ENCODE measurements around the gene CCDC7. TPM values are rescaled to one million over a fixed set of nuclear protein-coding genes. Genes with fewer than 3 reads are reported as not detected.

CCDC7 gene
- total RNA-seq, 2 experiments from 2014 or later, result 69.4 to 72.9 TPM

GRCh38 chr10:32738958-32739357, 293.0 kb downstream of the CCDC7 start:
- Mint-ChIP-seq H3K27ac (no peak overlapping the region), H3K9me3 (peaks cover 6% of the 10 kb centered on the region), H3K4me1 (ENCODE audit: low read depth) (no peaks in the 10 kb centered on the region), H3K27me3 (no peaks in the 10 kb centered on the region), H3K4me3 (no peak overlapping the region), H3K36me3 (ENCODE audit: low read depth) (peaks cover 58% of the 10 kb centered on the region)
- no peak for TF ChIP-seq CTCF (IDR thresholded peaks at IDR 0.05)
- ATAC-seq (ENCODE audit: poor library complexity) (no peak), DNase-seq (no peak)
- intact Hi-C loops (cut with DNase I, micrococcal nuclease), result no loop called here
- H3K4me1 ChIP-seq (ENCODE audit: insufficient read depth, low read length), result no peaks in the 10 kb centered on the region
- H3K4me3 ChIP-seq (ENCODE audit: low read length), result no peak overlapping the region
- no peaks in the 10 kb centered on the region for H3K27me3 ChIP-seq (ENCODE audit: control insufficient read depth in 1 of 2, insufficient read depth in 2 of 2, low read length in 2 of 2)
- no peaks in the 10 kb centered on the region for H3K9me3 ChIP-seq (ENCODE audit: control insufficient read depth in 1 of 2, insufficient read depth in 1 of 2, low read length in 2 of 2)
- ChIA-PET POLR2A (no interaction called here), CTCF (no interaction called here)
- no peaks in the 10 kb centered on the region for H3K36me3 ChIP-seq (ENCODE audit: insufficient read depth, low read length)
- no peak overlapping the region for H3K27ac ChIP-seq (ENCODE audit: low read depth in 1 of 2, low read length in 2 of 2)

DNA sequence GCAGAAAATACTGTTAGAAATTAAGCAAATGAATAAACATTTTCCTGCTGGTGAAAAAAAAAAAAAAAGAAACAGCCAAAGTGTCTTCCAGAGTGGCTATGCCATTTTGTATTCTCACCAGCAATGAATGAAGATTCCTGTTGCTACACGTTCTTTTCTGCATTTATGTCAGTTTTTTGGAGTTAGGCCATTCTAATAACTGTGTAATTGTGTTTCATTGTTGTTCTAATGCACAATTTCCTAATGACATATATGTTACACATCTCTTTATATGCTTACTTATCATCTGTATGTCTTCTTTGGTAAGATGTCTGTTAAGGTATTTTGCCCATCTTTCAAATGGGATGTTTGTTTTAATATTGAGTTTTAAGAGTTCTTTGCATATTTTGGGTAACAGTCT, 298.4 kb downstream of the CCDC7 start:
- peaks cover 9 to 11% of the 10 kb centered on the region in 2 experiments for H3K9me3 ChIP-seq (ENCODE audit: control insufficient read depth in 1 of 2, insufficient read depth in 1 of 2, low read length in 2 of 2)
- peaks cover 63% of the 10 kb centered on the region for H3K36me3 Mint-ChIP-seq (ENCODE audit: low read depth)
- POLR2A ChIA-PET, result no interaction called here
- no peak overlapping the region for H3K27ac ChIP-seq (ENCODE audit: low read depth in 1 of 2, low read length in 2 of 2)
- ATAC-seq (ENCODE audit: poor library complexity) (no peak), DNase-seq (no peak)
- H3K27me3 Mint-ChIP-seq, result no peaks in the 10 kb centered on the region
- no peaks in the 10 kb centered on the region for H3K4me1 ChIP-seq (ENCODE audit: insufficient read depth, low read length)
- no peaks in the 10 kb centered on the region for H3K4me1 Mint-ChIP-seq (ENCODE audit: low read depth)
- intact Hi-C loops (cut with DNase I, micrococcal nuclease), result no loop called here
- CTCF ChIA-PET, result no interaction called here
- H3K9me3 Mint-ChIP-seq, result peaks cover 9% of the 10 kb centered on the region
- no peaks in the 10 kb centered on the region for H3K27me3 ChIP-seq (ENCODE audit: control insufficient read depth in 1 of 2, insufficient read depth in 2 of 2, low read length in 2 of 2)
- H3K4me3 Mint-ChIP-seq, result no peak overlapping the region
- no peak overlapping the region for H3K4me3 ChIP-seq (ENCODE audit: low read length)
- peaks cover 12% of the 10 kb centered on the region for H3K36me3 ChIP-seq (ENCODE audit: insufficient read depth, low read length)
- H3K27ac Mint-ChIP-seq, result no peak overlapping the region
- TF ChIP-seq CTCF (IDR thresholded peaks at IDR 0.05), result no peak

DNA sequence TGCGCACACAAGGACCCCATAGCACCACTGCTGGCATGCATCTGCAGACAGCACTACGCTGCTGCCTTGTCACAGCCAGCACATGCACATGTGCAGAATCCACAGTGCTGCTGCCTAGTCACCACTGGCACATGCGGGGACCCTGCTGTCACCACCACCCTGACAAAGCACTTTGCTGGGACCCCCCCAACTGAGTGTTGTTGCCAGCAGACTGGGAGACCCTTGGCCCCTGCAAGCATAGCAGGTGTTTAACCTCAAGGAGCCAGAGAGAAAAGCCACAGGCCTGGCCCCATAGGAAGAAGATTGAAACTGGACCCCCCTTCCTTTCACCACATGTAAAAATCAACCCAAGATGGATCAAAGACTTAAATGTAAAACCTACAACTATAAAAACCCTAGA, 300.9 kb downstream of the CCDC7 start:
- H3K4me1 Mint-ChIP-seq (ENCODE audit: low read depth), result no peaks in the 10 kb centered on the region
- H3K4me1 ChIP-seq (ENCODE audit: insufficient read depth, low read length), result no peaks in the 10 kb centered on the region
- no peak overlapping the region for H3K4me3 ChIP-seq (ENCODE audit: low read length)
- peaks cover 12% of the 10 kb centered on the region for H3K9me3 Mint-ChIP-seq
- no peaks in the 10 kb centered on the region for H3K27me3 Mint-ChIP-seq
- ATAC-seq (ENCODE audit: poor library complexity), result no peak
- POLR2A ChIA-PET, result no interaction called here
- peaks cover 68% of the 10 kb centered on the region for H3K36me3 Mint-ChIP-seq (ENCODE audit: low read depth)
- intact Hi-C loops (cut with DNase I, micrococcal nuclease), result no loop called here
- CTCF ChIA-PET, result no interaction called here
- no peak overlapping the region for H3K27ac ChIP-seq (ENCODE audit: low read depth in 1 of 2, low read length in 2 of 2)
- no peak overlapping the region for H3K4me3 Mint-ChIP-seq
- no peak overlapping the region for H3K27ac Mint-ChIP-seq
- TF ChIP-seq CTCF (IDR thresholded peaks at IDR 0.05), result no peak
- H3K36me3 ChIP-seq (ENCODE audit: insufficient read depth, low read length), result peaks cover 12% of the 10 kb centered on the region
- no peaks in the 10 kb centered on the region for H3K27me3 ChIP-seq (ENCODE audit: control insufficient read depth in 1 of 2, insufficient read depth in 2 of 2, low read length in 2 of 2)
- no peak for DNase-seq
- H3K9me3 ChIP-seq (ENCODE audit: control insufficient read depth in 1 of 2, insufficient read depth in 1 of 2, low read length in 2 of 2), result peaks cover 9 to 11% of the 10 kb centered on the region in 2 experiments
